ENCODE results near the gene SCARB1.

GRCh38 chr12:124862768-124863415 is 772 bp downstream of the SCARB1 start:
- no peak for TF ChIP-seq CTCF (conservative IDR thresholded peaks at IDR 0.05 in 1 of 2, IDR thresholded peaks at IDR 0.05 in 1 of 2; ENCODE audit: low read depth in 1 of 2, low read length in 2 of 2)
- TF ChIP-seq EZH2 (IDR thresholded peaks at IDR 0.05; ENCODE audit: low read length, missing control alignments): no peak
